HG03439 (cell line): ENCODE data around the gene RNF141.

Experiments
- ATAC-seq: cut with Tn5 transposase; IDR thresholded peaks from one replicate; pipeline ENCODE4 v1.9.1; 2021; ENCODE audit warnings: mild to moderate bottlenecking, moderate library complexity; ENCODE audit not compliant: unreplicated experiment

The RNF141 gene

DNA sequence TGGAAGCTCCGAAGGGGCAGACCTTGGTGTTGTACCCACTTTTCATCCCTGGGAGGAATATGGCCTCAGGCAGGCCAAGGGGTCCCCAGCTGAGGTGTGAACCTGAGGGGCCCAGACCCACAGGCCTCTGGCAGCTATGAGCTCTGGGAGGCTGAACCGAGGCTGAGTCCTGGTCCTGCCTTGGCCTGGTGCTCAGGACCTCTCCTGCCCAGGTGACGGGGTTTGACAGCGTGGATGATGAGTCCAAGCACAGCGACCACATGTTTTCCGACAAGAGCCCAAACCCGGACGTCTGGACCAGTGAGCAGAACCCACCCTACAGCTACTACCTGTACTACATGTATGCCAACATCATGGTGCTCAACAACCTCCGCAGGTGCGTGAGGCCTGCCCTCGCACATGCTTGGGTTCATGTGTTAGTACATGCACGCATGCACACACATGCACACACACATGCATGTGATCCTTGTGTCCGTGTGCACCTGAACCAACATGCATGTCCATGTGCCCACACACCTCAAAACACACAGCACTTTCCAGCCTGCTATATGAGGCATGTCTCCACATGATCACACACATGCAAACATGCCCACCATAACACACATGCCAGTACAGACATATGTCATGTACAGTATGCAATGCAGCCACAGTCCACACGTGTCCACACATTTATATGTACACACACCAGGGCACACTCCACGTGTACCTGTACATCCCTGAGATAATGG is 40.9 kb downstream of the RNF141 start:
- no peak for ATAC-seq

DNA sequence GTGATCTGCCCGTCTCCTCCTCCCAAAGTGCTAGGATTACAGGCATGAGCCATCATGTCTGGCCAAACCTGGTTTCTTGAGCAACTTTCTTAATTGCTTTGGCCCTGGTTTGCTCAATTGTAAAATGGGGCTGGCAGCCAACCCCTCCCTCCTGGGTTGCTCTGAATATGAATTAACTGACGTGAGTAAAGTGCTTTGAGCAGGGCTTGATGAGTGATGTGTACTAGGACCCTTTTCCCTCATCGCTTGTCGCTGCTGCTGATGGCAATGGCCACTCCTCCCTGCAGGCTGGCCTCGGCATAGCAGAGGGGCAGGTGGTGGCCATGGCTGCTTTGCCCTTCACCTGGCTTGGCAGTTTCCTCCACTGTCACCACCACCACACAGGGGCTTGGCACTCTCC is 41.5 kb downstream of the RNF141 start:
- no peak for ATAC-seq

DNA sequence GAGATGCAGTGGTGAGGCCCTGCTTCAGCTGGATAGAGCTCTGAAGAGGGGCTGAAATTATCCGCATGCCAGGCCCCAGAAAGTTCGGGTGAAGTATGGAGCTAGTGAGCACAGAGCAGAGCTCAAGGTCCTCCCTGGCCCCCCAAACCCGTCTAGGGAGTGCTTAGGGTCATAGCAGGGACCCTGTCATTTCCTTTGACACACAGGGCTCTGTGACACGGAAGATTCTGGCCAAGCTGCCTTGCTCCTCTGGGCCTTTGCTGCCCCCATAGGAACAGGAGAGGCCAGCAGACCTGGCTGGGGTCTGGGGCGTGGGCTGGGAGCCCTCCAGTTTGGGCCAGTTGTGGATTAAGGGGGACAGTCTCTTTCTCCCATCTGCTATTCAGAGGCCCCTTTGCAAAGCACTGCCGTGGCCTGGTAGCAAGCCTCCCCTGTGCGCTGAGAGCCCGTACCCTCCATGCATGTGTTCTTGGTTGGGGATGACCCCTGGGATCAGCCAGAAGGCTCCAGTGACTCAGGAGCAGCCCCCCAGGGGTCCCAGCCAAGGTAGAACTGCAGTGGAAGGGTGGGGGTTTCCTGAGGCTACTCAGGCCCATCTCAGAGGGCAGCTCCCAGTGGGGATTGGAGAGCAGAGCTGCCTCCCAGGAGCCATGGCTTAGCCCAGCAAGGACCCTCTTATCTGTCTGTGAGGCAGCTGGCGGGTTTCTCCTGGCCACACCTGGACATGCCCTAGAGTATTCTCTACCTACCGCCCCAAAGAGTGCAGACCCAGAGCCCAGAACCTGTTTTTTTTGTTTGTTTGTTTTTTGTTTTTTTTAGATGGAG is 42.3 kb downstream of the RNF141 start:
- ATAC-seq: no peak

DNA sequence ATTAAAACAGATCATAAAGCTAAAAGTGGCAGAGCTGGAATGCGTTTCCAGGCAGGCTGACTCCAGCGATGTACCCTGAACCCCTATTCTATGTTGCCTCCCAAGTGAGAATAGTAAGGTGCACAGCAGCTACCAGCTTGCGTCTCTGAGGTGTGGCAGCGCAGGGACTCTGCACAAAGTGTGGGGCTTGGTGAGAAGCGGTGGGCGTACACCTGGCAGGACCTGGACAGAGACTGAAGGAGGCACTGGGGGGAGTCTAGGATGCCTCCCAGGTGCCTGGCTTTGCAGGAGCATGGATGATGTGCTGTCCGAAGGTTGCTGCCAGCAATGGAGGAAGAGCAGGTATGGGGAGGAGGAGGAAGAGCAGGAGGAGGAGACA is 43.0 kb downstream of the RNF141 start:
- ATAC-seq: no peak

DNA sequence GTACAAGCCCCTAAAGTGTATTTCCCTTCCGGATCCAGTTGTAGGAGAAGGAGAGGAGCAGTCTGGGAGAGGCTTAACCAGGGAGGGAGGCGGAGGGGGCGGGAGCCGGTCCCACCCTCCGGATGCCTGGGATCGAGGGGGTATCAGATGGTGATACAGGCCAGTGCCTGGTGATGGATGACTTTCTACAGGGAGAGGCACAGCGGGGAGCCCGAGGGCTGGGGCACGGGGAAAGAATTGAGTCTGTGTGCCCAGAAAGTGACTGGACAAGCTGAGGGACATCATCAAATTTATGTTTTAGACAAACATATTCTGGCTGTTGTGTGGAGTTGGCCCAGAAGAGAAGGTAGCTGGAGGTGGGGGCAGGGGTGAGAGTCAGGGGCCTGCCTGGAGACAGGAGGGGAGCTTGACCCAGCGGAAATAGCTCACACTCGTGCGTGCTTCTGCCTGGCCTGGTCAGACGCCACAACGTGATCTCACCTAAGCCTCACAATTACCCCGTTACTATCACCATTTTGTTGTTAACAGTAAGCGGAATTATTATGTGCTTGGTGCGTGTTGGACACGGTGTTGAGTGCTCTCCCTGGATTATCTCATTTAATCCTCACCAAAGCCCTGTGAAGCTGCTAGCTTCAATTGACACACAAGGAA is 43.5 kb downstream of the RNF141 start:
- ATAC-seq: no peak

DNA sequence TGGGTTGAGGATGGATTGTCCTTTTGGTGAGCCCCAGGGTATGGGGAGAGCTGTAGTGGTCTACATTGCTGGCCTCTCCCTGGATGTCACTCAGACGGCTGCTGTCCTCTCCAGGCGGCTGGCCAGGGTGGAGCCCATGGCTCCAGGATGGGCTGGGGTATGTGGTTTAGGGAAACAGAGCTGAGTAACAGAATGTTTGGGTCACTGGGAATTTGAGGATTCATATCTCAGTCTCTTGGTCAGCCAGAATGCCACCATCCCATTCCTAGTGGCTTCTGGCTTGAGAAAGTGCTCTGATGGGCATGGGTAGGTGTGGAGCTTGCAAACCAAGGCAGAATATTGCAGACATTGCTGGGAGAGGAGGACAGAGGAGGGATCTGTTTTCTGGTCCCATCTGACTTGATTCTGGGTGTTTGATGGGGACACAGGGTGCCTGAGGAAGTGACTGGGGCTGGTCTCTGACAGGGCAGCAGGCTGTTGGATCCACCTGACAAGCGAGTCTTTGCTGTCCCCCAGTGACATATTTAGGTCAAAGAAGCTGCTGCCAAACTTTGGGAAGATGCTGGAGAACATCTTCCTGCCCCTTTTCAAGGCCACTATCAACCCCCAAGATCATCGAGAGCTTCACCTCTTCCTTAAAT is 44.6 kb downstream of the RNF141 start:
- no peak for ATAC-seq

DNA sequence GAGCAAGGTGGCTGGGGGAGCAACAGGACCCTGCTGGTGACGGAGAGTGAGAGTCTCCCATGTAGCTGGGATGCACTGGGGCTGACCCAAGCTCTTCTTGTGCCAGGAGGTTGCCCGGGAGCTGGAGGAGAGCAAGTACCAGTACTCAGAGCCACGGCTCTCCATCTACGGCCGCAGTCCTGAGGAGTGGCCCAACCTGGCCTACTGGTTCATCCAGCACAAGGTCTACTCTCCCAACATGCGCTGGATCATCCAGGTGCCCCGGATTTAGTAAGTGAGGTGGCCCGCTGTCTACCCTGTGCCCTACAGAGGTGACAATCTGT is 45.6 kb downstream of the RNF141 start:
- ATAC-seq: no peak

DNA sequence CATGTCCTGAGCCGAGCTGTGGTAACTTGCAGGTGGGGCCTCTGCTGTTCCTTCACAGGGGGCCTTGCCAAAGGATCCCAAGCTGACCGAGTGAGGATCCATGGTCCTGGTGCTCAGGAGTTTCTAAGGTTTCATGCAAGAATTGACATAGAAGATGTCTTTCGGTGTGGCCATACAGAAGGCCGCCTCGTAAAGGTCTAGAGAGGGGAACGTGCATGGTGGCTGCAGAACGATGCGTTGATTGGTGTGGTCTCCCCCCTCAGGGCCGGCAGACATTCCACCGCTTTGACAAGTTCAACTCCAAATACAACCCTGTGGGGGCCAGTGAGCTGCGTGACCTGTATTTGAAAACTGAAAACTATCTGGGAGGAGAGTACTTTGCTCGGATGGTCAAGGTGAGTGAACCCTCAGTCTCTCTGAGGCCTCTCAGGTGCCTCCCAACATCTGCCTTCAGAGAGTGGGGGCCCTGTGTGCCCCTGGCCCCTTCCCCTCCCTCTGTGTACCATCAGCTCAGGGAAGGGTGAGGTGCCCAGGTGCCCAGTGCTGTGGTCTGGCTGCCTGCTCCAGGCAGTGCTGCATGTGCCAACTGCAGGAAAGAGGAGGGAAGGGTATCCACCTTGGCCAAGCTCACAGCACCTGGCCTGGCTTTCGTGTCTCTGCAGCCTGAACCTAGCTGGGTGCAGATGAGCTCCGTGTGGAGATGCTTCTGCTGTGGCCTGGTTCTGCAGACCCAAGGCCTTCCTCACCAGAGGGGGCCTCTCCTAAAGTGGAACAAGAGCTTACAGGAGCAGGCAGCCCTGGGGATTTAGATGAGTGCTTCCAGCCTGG is 46.1 kb downstream of the RNF141 start:
- ATAC-seq: no peak

DNA sequence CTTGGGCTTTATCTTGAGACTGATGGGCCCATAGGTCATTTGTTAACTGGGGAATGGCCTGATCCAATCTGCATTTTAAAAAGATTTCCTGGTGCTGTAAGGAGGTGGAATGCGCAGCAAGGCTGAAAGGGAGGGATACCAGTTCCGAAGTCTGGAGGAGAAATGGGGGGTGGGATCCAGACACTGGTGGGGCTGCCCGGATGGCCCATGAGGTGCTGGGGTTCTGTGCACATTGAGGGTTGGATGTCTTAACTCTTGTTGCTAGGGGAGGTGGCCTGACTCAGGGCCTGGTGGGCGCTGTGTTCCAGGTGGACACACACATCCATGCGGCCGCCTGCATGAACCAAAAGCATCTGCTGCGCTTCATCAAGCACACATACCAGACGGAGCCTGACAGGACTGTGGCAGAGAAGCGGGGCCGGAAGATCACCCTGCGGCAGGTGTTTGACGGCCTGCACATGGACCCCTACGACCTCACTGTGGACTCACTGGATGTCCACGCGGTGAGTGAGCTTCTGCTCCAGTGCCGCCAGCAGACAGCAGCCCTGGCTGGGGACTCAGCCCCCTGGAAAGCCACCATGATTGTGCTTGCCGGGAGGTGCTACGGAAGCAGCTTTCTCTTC is 47.8 kb downstream of the RNF141 start:
- no peak for ATAC-seq

DNA sequence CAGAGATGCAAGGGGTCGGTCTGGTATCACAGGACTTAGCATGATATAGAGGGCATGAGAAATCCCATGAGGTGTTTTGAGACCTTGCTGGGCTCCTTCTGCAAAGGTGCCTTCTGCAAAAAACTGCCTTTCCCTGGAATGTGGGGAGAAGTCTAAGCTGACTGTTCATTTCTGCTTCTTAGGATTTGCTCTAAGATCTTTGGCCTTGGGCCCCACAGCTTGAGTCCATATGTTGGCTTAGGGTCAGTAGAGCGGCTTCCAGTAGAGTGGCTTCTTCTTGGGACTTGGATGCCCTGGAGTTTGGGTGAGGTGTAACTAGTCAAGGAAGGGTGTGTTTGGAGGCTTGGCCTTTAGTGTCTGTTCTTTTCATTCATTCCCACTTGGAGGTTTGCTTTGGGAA is 48.9 kb downstream of the RNF141 start:
- ATAC-seq: no peak

DNA sequence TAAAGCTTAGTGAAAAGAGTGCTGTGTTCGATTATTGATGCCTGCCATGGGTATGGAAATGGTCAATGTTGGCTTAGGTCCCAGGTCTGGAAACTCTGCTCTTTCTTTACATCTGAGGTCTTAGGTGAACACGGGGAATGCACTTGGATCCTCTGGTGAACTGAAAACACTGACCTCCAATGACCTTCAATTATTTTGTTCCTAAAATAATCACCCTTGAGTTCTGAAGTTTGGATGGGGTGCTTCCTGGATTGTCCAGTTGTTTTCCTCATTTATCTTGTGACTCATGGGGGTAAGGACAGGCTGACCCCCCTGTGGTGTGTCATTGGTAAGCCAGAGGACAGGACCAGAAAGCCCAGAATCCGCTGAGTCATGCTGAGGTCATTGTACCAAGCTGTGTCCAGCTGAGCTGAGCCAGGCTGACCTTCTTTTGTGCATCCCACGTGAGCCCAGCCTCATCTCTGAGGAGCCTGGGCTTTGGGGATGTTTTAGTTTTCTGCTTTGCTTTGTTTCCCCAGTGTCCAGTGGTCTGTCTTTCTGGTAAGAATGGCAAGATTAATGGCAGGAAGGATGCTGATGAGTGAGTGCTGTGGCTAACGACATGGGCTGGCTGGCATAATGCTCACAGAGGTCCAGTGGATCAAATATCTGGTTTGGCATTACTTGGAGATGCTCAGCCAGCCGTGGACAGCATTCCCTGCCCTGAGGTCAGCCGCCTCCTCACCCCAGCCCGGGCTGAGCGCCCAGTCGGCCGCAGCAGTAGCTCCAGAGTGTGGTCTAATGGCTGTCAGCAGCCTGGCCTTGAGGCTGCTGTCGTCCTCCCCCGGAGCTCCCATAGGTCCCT is 50.4 kb downstream of the RNF141 start:
- no peak for ATAC-seq

DNA sequence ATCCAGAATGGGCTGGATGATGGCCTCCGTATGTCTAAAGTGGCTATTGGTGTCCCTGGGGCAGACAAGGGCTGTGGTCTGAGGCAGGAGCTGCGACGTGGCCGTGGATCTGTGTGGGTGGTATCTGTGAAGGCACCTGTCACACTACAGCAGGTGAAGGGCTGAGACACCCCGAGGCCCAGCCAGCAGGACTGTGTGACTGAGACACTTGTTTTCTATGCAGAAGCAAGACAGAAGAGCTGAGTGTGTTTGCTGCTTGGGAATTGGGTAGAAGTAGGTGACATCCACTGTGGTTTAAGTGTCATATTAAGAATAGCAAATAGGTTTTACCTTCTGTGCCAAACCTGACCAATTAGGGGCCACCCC is 51.0 kb downstream of the RNF141 start:
- ATAC-seq: no peak

DNA sequence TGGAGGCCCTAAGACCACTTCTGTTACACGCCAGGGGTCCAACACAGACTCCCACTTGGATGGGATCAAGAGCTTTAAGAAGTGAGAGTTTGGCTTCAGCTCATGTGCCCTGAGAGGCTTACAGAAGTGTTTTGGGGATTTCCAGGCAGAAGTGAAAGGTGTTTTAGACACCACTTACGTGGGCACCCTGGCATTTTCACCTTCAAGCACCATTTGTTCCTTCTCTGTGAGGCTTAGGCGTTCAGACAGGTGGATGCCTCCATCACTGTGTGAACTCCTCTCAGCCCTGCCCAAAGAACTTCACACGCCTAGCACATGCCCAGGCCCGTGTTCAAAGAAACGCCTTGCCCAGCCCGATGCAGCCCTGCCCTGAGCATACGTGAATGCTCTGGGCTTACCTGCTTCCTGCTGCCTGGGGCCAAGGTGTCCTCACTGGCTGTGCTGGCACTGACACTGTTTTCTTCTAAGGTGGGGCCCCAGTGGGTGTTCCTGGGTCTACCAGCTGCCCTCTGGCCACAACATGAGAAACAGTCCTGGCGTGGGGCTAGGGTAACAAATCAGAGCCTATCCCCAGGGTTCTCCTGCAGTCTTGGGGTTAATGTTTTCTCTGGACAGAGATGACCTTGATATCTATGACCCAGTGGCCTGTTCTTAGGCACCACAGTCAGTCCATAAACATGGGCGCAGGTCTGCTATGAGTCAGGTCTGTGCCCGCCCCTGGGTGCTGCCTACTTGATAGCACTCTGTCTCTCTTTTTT is 51.9 kb downstream of the RNF141 start:
- peak; percentile 60 for ATAC-seq

DNA sequence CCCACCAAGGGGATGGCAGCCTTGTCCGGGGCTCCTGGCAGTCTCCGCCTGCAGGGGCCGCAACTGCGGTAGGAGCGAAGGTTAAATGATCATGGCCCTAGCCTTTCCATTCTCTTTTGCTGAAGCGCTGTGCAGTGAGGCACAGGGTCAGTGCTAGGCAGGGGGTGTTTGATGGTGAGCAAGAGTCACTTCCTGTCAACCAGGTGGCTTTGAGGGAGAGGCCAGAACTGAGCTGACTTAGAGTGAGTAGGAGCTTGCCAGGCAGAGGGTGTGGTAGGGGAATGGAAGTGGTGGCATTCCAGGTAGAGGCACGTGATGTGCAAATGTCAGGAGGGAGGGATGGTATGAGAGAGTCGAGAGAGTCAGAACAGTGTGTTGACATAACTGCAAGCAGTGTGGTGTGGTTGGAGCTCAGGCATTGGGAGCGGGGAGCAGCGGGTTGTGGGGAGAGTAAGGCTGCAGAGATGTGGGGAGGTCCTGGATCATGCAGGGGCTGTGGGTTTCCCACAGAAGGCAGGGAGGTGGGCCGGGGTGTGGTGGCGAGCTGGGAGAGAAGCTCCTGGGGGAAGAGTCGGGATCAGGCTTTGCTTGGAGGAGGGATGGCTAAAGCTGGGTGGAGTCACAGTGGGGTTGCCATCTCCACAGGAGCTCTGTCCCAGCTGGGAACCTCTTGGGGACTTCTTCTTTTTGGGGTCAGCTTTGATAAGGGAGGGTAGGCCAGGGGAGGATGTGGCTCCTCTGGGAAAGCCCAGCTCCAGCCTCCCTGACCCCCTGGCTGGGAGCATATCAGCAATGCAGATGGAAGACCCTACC is 52.7 kb downstream of the RNF141 start:
- ATAC-seq: peak; percentile 7

DNA sequence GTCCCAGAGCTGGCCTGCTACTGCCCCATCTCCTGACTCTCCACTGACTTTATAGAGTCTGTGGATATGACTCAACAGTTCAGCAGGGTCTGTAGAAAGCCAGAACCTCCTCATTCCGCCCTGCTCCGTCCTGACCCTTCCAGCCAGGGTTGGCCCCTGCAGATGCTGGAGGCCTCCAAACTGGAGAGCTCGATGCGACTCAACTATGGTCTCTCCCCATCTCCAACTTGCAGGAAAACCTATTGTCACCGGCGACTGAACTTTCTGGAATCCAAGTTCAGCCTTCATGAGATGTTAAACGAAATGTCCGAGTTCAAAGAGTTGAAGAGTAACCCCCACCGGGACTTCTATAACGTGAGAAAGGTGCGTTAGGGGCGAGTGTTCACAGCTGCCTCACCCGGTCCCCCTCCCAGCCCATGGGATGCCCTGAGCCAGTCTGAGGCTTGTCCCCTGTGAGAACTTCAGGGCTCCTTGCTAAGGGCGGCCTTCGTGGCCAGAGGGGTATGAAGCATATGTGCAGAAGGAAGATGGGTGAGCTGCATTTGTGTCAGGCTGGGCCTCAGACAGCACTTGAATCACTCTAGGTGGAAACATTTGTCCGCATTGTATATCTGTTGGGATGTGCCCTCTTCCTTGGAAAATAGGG is 53.9 kb downstream of the RNF141 start:
- no peak for ATAC-seq

DNA sequence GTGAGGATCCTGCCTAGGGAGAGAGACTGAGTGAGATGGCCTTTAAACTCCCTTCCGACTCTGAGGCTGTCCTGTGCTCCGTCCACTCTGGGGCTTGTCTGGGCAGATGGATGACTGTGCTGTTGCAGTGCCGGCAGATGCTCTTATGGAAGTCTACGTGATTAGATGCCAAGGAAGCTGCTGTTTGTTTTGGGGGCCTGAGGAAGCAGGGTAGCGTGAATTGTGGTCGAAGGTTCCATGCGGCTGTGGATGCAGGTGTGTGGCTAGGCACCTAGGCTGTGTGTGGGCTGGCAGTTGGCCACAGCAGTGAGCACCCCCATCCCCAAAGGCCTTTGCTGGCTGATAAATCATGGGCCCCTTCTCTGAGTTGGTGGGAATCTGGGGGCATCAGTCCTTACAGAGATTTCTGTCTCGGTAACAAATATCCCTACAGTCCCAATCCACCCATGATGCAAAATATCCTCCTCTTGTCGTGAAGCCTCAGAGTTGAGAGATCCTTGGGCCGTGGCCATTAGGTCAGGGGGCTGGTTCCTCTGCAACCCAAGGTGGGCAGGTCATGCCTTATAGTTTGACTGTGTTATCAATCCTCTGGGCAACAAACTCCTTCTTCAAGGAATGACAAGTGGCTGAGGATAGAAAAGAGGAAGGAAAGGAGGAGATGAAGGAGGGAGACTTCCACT is 54.7 kb downstream of the RNF141 start:
- no peak for ATAC-seq

DNA sequence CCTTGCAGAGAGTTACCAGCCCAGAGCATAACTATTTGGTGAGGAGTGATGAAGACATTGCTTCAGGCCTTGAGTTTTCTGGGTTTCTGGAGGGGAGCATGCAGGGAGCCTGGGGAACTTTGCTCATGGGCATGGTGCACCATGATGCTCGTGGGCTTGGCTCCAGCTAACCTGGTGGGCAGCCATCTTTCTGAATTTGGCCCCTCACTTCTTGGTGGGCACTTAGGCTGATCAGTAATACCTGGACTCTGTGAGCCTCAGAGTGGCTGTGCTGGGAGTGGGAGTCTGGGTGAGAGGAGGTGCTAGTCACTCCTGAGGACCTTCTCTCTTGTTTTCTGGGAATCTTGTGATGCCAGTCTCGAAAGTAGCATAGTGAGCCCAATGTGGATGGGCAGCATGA is 55.3 kb downstream of the RNF141 start:
- no peak for ATAC-seq
